ENCODE data around the gene PNMT.

GRCh38 chr17:39658346-39658745 lies 9.9 kb upstream of the PNMT start:
- TF ChIP-seq POLR2A (IDR thresholded peaks at IDR 0.05) (no peak), CTCF (IDR thresholded peaks at IDR 0.05) (no peak)
